CD14-positive monocyte (primary cell): ENCODE results near the gene KRT1. TPM values are rescaled to one million over a fixed set of nuclear protein-coding genes. Genes with fewer than 3 reads are reported as not detected.

Source experiments
- DNase-seq, 3 donors: peaks; one replicate each; pipeline ENCODE4 v3.0.0-alpha.2; 2011 to 2022
- H2AFZ ChIP-seq: 2 replicates; pipeline ENCODE4 v1.6.0; 2012; ENCODE audit warnings: mild to moderate bottlenecking, low read depth, low read length, inconsistent platforms; ENCODE audit not compliant: insufficient read depth, poor library complexity, severe bottlenecking
- H3K27ac ChIP-seq, 2 donors: 1 replicate in 1 of 2; 2 replicates in 1 of 2; pipeline ENCODE4 v1.5.1; 2012 to 2013; ENCODE audit warnings: low read length in 2 of 2, control low read depth in 1 of 2, inconsistent platforms in 1 of 2, low read depth in 1 of 2, mild to moderate bottlenecking in 1 of 2
- H3K27me3 ChIP-seq, 2 donors: one replicate each; pipeline versions ENCODE4 v1.6.0 to v1.6.1; 2011 to 2013; ENCODE audit warnings: low read length in 2 of 2; ENCODE audit not compliant: control insufficient read depth in 2 of 2, insufficient read depth in 2 of 2
- H3K36me3 ChIP-seq, 2 donors: replicated peaks in 1 of 2; 1 replicate in 1 of 2; 2 replicates in 1 of 2; pipeline versions ENCODE4 v1.5.1 to v1.6.1; 2012 to 2013; ENCODE audit warnings: low read length in 2 of 2, control low read depth in 1 of 2, inconsistent platforms in 1 of 2, mild to moderate bottlenecking in 1 of 2; ENCODE audit not compliant: insufficient read depth in 2 of 2, control insufficient read depth in 1 of 2
- H3K4me1 ChIP-seq, 2 donors: 1 replicate in 1 of 2; 2 replicates in 1 of 2; pipeline versions ENCODE4 v1.5.1 to v1.6.1; 2012 to 2013; ENCODE audit warnings: low read length in 2 of 2, control low read depth in 1 of 2, inconsistent platforms in 1 of 2, mild to moderate bottlenecking in 1 of 2, moderate library complexity in 1 of 2; ENCODE audit not compliant: insufficient read depth in 2 of 2, control insufficient read depth in 1 of 2
- H3K4me2 ChIP-seq: replicated peaks from 2 replicates; pipeline ENCODE3; 2012; ENCODE audit warnings: low read length, moderate library complexity, mild to moderate bottlenecking; ENCODE audit not compliant: poor library complexity, severe bottlenecking; ENCODE audit errors: extremely low read depth
- H3K4me3 ChIP-seq, 3 experiments: fragments of 200-600 bp in 1 of 3; sonication (generic) in 1 of 3; replicated peaks in 1 of 3; 1 replicate in 2 of 3; 2 replicates in 1 of 3; pipeline ENCODE4 v1.5.1; 2011 to 2013; ENCODE audit warnings: low read length in 3 of 3, mild to moderate bottlenecking in 3 of 3, control low read depth in 2 of 3, low read depth in 2 of 3, inconsistent platforms in 1 of 3, moderate library complexity in 1 of 3
- H3K79me2 ChIP-seq: 2 replicates; pipeline ENCODE4 v1.6.0; 2012; ENCODE audit warnings: mild to moderate bottlenecking, control low read depth, inconsistent platforms, low read length, moderate library complexity; ENCODE audit not compliant: insufficient read depth
- H3K9ac ChIP-seq: 2 replicates; pipeline ENCODE4 v1.6.0; 2017; ENCODE audit warnings: low read length, mild to moderate bottlenecking; ENCODE audit not compliant: insufficient read depth, poor library complexity, severe bottlenecking
- H3K9me3 ChIP-seq, 2 donors: replicated peaks in 1 of 2; 1 replicate in 1 of 2; 2 replicates in 1 of 2; pipeline versions ENCODE4 v1.5.1 to v1.6.1; 2012 to 2013; ENCODE audit warnings: low read length in 2 of 2, control low read depth in 1 of 2; ENCODE audit not compliant: control insufficient read depth in 1 of 2, insufficient read depth in 1 of 2
- H4K20me1 ChIP-seq: 2 replicates; pipeline ENCODE4 v1.6.0; 2012; ENCODE audit warnings: mild to moderate bottlenecking, low read length, control low read depth, moderate library complexity; ENCODE audit not compliant: insufficient read depth
- H3K27ac Mint-ChIP-seq, 7 donors: one replicate each; pipeline ENCODE4 v1.8.0; 2020; ENCODE audit warnings: mild to moderate bottlenecking in 7 of 7, mixed read lengths in 7 of 7, moderate library complexity in 6 of 7, inconsistent platforms in 2 of 7
- H3K27me3 Mint-ChIP-seq, 3 donors: one replicate each; pipeline ENCODE4 v1.8.0; 2021 to 2022; ENCODE audit warnings: low read depth in 3 of 3, mild to moderate bottlenecking in 3 of 3, mixed read lengths in 3 of 3, moderate library complexity in 3 of 3, inconsistent platforms in 1 of 3
- H3K36me3 Mint-ChIP-seq, 2 donors: one replicate each; pipeline ENCODE4 v1.8.0; 2020; ENCODE audit warnings: mixed read lengths in 2 of 2, inconsistent platforms in 1 of 2, mild to moderate bottlenecking in 1 of 2
- H3K4me1 Mint-ChIP-seq: one replicate; pipeline ENCODE4 v1.8.0; 2020; ENCODE audit warnings: mild to moderate bottlenecking, mixed read lengths
- H3K4me3 Mint-ChIP-seq, 2 donors: one replicate each; pipeline ENCODE4 v1.8.0; 2020; ENCODE audit warnings: mild to moderate bottlenecking in 2 of 2, mixed read lengths in 2 of 2, moderate library complexity in 1 of 2
- H3K9me3 Mint-ChIP-seq, 7 donors: one replicate each; pipeline ENCODE4 v1.8.0; 2020 to 2022; ENCODE audit warnings: mixed read lengths in 7 of 7, mild to moderate bottlenecking in 6 of 7, moderate library complexity in 6 of 7, inconsistent platforms in 2 of 7
- CTCF ChIP-seq: fragments of 200-600 bp; IDR thresholded peaks from one replicate; pipeline ENCODE4 v1.8.0; 2022; ENCODE audit warnings: antibody characterized with exemption, mild to moderate bottlenecking
- WGBS: methylation state at CpG from one replicate; pipeline ENCODE4 v1.1.5; 2013; ENCODE audit warnings: missing lambda C conversion rate; ENCODE audit not compliant: insufficient coverage; 5-methylcytosine and 5-hydroxymethylcytosine counted together
- intact Hi-C, 2 donors: fragments of 100-400 bp; cut with micrococcal nuclease; formaldehyde crosslinking; loops; one replicate each; pipeline versions ENCODE4 v1.15.0 to v1.15.1; 2023
- polyA plus RNA-seq, 3 donors: library from polyadenylated mRNA; depleted of rRNA in 1 of 3; unstranded in 2 of 3; stranded (reverse) in 1 of 3; fragments of 300-500 nt in 2 of 3; fragments of >200 nt in 1 of 3; fragmentation: Illumina TruSeq in 2 of 3; gene quantifications; 1 replicate in 2 of 3; 2 replicates in 1 of 3; pipeline ENCODE4 v1.2.3, GENCODE V29; 2012 to 2021

KRT1 gene
- polyA plus RNA-seq, 3 donors, result not detected

GRCh38 chr12:52673217-52673616 is 7.0 kb downstream of the KRT1 start:
- Histone ChIP-seq H3K9me3 (no peaks in the 10 kb centered on the region), H3K36me3 (no peaks in the 10 kb centered on the region), H3K4me3 (no peak overlapping the region), H3K79me2 (no peaks in the 10 kb centered on the region), H4K20me1 (no peaks in the 10 kb centered on the region), H2AFZ (no peak overlapping the region), H3K4me2 (no peak overlapping the region), H3K9ac (no peak overlapping the region), H3K27me3 (no peaks in the 10 kb centered on the region), H3K4me1 (no peaks in the 10 kb centered on the region), H3K27ac (no peak overlapping the region)
- 83% methylated on average over 4 of the region's 5 CpGs for WGBS
- no peak for DNase-seq
- intact Hi-C loops, result no loop called here
- Mint-ChIP-seq H3K4me3 (no peak overlapping the region), H3K36me3 (no peaks in the 10 kb centered on the region), H3K4me1 (no peaks in the 10 kb centered on the region), H3K27me3 (peaks cover 0 to 2% (median 0%) of the 10 kb centered on the region in 3 donors), H3K27ac (no peak overlapping the region), H3K9me3 (no peaks in the 10 kb centered on the region)
- no peak for TF ChIP-seq CTCF

GRCh38 chr12:52672321-52672933 is 7.8 kb downstream of the KRT1 start:
- Histone ChIP-seq H3K79me2 (no peaks in the 10 kb centered on the region), H3K9me3 (no peaks in the 10 kb centered on the region), H3K4me1 (no peaks in the 10 kb centered on the region), H3K36me3 (no peaks in the 10 kb centered on the region), H3K9ac (no peak overlapping the region), H4K20me1 (no peaks in the 10 kb centered on the region), H3K4me3 (no peak overlapping the region), H3K27ac (no peak overlapping the region), H3K27me3 (no peaks in the 10 kb centered on the region), H2AFZ (no peak overlapping the region), H3K4me2 (no peak overlapping the region)
- Mint-ChIP-seq H3K9me3 (no peaks in the 10 kb centered on the region), H3K36me3 (no peaks in the 10 kb centered on the region), H3K27me3 (peaks cover 0 to 2% (median 0%) of the 10 kb centered on the region in 3 donors), H3K4me1 (no peaks in the 10 kb centered on the region), H3K4me3 (no peak overlapping the region), H3K27ac (no peak overlapping the region)
- no peak for DNase-seq
- WGBS, result no CpG with 5 or more reads among the region's 2 CpGs
- no peak for TF ChIP-seq CTCF
- intact Hi-C loops, result no loop called here
